PC-3 (cell line): ENCODE measurements around the gene ATP1A4.

ENCODE experiments used
- EZH2 ChIP-seq: fragments of 300-600 bp; sonication (generic); IDR thresholded peaks from one replicate; pipeline ENCODE4 v1.6.1; 2017; ENCODE audit warnings: antibody characterized with exemption, mild to moderate bottlenecking, low read length; ENCODE audit not compliant: unreplicated experiment
- TF ChIP-seq, protein P1 (sequence below): fragments of 300-600 bp; sonication (generic); conservative IDR thresholded peaks from 2 replicates; pipeline ENCODE4 v1.5.1; 2017; ENCODE audit warnings: antibody characterized with exemption, low read depth, mild to moderate bottlenecking, low read length

DNA sequence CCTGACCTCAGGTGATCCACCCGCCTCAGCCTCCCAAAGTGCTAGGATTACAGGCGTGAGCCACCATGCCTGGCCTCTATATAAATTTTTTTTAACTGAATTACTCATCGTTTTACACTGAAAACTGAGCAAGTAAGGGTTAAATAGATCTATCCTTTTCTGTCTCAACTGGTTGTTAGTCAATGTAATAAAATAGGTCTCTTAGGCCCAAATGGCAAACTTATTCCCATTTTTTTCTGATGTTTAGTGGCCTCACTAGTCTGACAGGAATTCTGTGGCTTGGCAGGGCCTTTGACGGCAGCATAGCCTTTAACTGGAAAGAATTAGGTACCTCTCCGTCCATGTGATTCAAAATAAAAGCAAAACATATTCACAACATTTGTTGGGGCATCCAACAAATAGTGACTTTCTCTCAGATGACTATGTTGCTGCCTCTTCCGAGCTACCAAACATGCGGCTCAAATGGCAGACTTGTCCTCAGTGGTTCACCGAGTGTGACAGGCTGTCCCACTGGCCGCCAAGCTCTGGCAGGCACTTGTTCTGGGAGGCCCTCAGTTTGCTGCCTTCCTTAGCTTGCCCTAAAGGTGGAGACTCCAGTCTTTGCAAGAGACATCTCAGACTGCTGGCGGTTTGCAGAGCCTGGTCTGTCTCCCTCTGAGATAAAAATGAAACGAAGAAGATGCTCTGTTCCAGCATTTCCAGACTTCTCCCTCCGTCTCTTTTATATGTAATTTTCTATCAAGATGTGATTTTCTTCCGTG, 17.4 kb downstream of the ATP1A4 start:
- TF ChIP-seq, protein P1, sequence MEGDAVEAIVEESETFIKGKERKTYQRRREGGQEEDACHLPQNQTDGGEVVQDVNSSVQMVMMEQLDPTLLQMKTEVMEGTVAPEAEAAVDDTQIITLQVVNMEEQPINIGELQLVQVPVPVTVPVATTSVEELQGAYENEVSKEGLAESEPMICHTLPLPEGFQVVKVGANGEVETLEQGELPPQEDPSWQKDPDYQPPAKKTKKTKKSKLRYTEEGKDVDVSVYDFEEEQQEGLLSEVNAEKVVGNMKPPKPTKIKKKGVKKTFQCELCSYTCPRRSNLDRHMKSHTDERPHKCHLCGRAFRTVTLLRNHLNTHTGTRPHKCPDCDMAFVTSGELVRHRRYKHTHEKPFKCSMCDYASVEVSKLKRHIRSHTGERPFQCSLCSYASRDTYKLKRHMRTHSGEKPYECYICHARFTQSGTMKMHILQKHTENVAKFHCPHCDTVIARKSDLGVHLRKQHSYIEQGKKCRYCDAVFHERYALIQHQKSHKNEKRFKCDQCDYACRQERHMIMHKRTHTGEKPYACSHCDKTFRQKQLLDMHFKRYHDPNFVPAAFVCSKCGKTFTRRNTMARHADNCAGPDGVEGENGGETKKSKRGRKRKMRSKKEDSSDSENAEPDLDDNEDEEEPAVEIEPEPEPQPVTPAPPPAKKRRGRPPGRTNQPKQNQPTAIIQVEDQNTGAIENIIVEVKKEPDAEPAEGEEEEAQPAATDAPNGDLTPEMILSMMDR = no peak
- no peak for TF ChIP-seq EZH2
